Body of pancreas (tissue), 4 donors: ENCODE results near the gene REN.

Experiments used
- POLR2A ChIP-seq, 3 donors: fragments of 450-650 bp; IDR thresholded peaks; one replicate each; pipeline ENCODE4 v1.6.1; 2016; ENCODE audit warnings: antibody characterized with exemption in 3 of 3, mild to moderate bottlenecking in 2 of 3
- TF ChIP-seq, protein P1 (sequence below), 7 experiments: fragments of 450-650 bp in 4 of 7; fragments of 200-600 bp in 3 of 7; sonication (generic) in 3 of 7; IDR thresholded peaks; one replicate each; pipeline ENCODE4 v1.5.1; 2016 to 2019; ENCODE audit warnings: antibody characterized with exemption in 7 of 7

- TF ChIP-seq, protein P1, sequence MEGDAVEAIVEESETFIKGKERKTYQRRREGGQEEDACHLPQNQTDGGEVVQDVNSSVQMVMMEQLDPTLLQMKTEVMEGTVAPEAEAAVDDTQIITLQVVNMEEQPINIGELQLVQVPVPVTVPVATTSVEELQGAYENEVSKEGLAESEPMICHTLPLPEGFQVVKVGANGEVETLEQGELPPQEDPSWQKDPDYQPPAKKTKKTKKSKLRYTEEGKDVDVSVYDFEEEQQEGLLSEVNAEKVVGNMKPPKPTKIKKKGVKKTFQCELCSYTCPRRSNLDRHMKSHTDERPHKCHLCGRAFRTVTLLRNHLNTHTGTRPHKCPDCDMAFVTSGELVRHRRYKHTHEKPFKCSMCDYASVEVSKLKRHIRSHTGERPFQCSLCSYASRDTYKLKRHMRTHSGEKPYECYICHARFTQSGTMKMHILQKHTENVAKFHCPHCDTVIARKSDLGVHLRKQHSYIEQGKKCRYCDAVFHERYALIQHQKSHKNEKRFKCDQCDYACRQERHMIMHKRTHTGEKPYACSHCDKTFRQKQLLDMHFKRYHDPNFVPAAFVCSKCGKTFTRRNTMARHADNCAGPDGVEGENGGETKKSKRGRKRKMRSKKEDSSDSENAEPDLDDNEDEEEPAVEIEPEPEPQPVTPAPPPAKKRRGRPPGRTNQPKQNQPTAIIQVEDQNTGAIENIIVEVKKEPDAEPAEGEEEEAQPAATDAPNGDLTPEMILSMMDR (IDR thresholded peaks at IDR 0.05), result no peak
- TF ChIP-seq POLR2A (IDR thresholded peaks at IDR 0.05), result no peak
Observed at GRCh38 chr1:204154568-204155255, 11.4 kb downstream of the REN start.
